ENCODE measurements around the gene PLVAP. TPM values are rescaled to one million over a fixed set of nuclear protein-coding genes. Genes with fewer than 3 reads are reported as not detected.

PLVAP gene
- total and polyA plus RNA-seq, 11 donors = 7.1 to 52.8 (median 24.5) TPM

- Histone ChIP-seq H3K27me3 (no peaks in the 10 kb centered on the region), H3K4me1 (peaks cover 0 to 54% (median 37%) of the 10 kb centered on the region in 12 donors), H3K9me3 (no peaks in the 10 kb centered on the region), H3K4me3 (no peak overlapping the region), H3K36me3 (peaks cover 0 to 4% (median 0%) of the 10 kb centered on the region in 9 donors), H3K27ac (peak overlapping the region in 11 of 12 donors; percentile 25 to 84 (median 68))
- DNase-seq (no peak), ATAC-seq (no peak)
- TF ChIP-seq CTCF (IDR thresholded peaks at IDR 0.05) = no peak
- TF ChIP-seq POLR2A (IDR thresholded peaks at IDR 0.05) = no peak
- intact Hi-C loops (cut with DNase I) = loop anchor here in 9 of 10 donors (1.0 to 10.0 kb wide), 9 partner anchors 37 to 507 kb away; partner anchors contain the start of genes NXNL1 (in 3 of the 9) and RPL18A (in 1 of the 9)
- WGBS, 4 donors = 61 to 74% (median 70%) methylated on average over 2 of the region's 2 CpGs
Measured at GRCh38 chr19:17347877-17348276, 29.3 kb downstream of the PLVAP start.

DNA sequence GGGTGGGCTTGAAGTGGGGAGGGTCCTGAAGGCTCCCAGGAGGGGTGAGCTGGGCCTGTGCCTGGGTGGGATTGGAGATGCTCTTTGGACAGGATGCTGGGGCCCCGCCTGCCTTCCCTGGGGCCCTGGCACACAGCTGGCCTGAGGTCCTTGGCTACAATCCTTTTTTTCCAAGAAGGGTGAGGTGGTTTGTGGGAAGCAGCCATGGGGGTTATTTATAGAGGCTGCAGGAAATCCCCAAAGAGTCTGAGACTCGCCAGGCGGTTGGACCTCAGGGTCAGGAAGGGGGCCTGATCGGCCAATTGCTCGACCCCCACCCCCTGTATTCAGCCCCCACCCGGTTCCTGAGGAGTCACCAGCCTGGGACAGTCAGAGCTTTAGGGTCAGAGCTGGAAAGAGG lies 29.8 kb downstream of the PLVAP start:
- WGBS, 4 donors = 7 to 15% (median 9%) methylated on average over 6 of the region's 6 CpGs
- H3K27me3 ChIP-seq = no peaks in the 10 kb centered on the region
- TF ChIP-seq CTCF (IDR thresholded peaks at IDR 0.05) (no peak), POLR2A (IDR thresholded peaks at IDR 0.05) (no peak)
- DNase-seq = peak in 2 of 5 donors; percentile 54 to 59
- no peaks in the 10 kb centered on the region for H3K9me3 ChIP-seq
- intact Hi-C loops (cut with DNase I) = loop anchor here in 9 of 10 donors (1.0 to 10.0 kb wide), 9 partner anchors 37 to 507 kb away; partner anchors contain the start of genes NXNL1 (in 3 of the 9) and RPL18A (in 1 of the 9)
- peaks cover 0 to 4% (median 0%) of the 10 kb centered on the region in 9 donors for H3K36me3 ChIP-seq
- H3K4me1 ChIP-seq = peaks cover 0 to 49% (median 34%) of the 10 kb centered on the region in 12 donors
- peak; percentile 21 to 73 (median 71) for ATAC-seq
- peak overlapping the region; percentile 3 to 84 (median 66) for H3K27ac ChIP-seq
- no peak overlapping the region for H3K4me3 ChIP-seq

- Histone ChIP-seq H3K27ac (peak overlapping the region in 10 of 12 donors; percentile 23 to 84 (median 68)), H3K27me3 (no peaks in the 10 kb centered on the region), H3K4me1 (peaks cover 0 to 45% (median 30%) of the 10 kb centered on the region in 12 donors), H3K4me3 (no peak overlapping the region), H3K36me3 (peaks cover 0 to 13% (median 5%) of the 10 kb centered on the region in 9 donors), H3K9me3 (no peaks in the 10 kb centered on the region)
- intact Hi-C loops (cut with DNase I) = loop anchor here in 9 of 10 donors (1.0 to 10.0 kb wide), 10 partner anchors 39 to 509 kb away; partner anchors contain the start of genes NXNL1 (in 3 of the 9) and RPL18A (in 1 of the 9)
- DNase-seq = peak; percentile 70 to 88 (median 75)
- TF ChIP-seq POLR2A (IDR thresholded peaks at IDR 0.05) (no peak), CTCF (IDR thresholded peaks at IDR 0.05) (peak; percentile 88 to 97 (median 96))
- peak; percentile 51 to 79 (median 72) for ATAC-seq
- 12 to 17% (median 14%) methylated on average over 24 of the region's 24 CpGs for WGBS, 4 donors
Measured at GRCh38 chr19:17346109-17346671, 31.0 kb downstream of the PLVAP start.

DNA sequence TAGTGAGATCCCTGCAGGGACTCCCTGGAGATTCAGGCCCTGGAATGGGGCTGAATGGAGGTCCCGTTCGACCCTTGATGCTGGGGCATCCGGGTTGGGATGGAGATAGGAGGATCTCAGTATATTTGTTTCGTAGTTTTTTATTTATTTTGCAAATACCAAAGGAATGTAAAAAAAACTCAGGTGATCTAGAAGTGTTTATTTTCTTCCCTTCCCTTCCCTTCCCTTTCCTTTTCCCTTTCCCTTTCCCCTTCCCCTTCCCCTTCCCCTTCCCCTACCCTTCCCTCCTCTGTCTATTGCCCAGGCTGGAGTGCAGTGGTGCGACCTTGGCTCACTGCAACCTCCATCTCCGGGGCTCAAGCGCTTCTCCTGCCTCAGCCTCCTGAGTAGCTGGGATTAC lies 35.3 kb downstream of the PLVAP start:
- Histone ChIP-seq H3K36me3 (peaks cover 0 to 22% (median 8%) of the 10 kb centered on the region in 9 donors), H3K27me3 (no peaks in the 10 kb centered on the region), H3K9me3 (no peaks in the 10 kb centered on the region), H3K4me1 (peaks cover 0 to 24% (median 14%) of the 10 kb centered on the region in 12 donors), H3K4me3 (no peak overlapping the region), H3K27ac (no peak overlapping the region)
- TF ChIP-seq CTCF (IDR thresholded peaks at IDR 0.05) (no peak), POLR2A (IDR thresholded peaks at IDR 0.05) (no peak)
- no peak for ATAC-seq
- 79 to 87% (median 86%) methylated on average over 7 of the region's 7 CpGs for WGBS, 4 donors
- intact Hi-C loops (cut with DNase I) = loop anchor here in 3 of 10 donors (5.0 to 10.0 kb wide), 3 partner anchors 45 to 513 kb away; partner anchors contain the start of genes NXNL1 (in 1 of the 3) and RPL18A (in 1 of the 3)
- no peak for DNase-seq
